Measurements from ENCODE around the gene PHYH.
"Not testable (repeated sequence)": the region's sequence is repeated elsewhere in the genome, so short reads cannot be mapped to it uniquely, and the experiment has no call there.

Gene PHYH

GRCh38 chr10:13319166-13319565, 19.3 kb upstream of the PHYH start:
- DNase-seq = no peak

- DNase-seq = no peak
Observed at GRCh38 chr10:13317474-13317873, 17.6 kb upstream of the PHYH start.

GRCh38 chr10:13316635-13317311, 16.9 kb upstream of the PHYH start:
- DNase-seq = no peak

- no peak for DNase-seq
Observed at GRCh38 chr10:13315361-13315760, 15.5 kb upstream of the PHYH start.

- DNase-seq = no peak
Observed at GRCh38 chr10:13311177-13311575, 11.3 kb upstream of the PHYH start.

- DNase-seq = no peak
Observed at GRCh38 chr10:13310518-13311176, 10.8 kb upstream of the PHYH start.

- DNase-seq = no peak
Observed at GRCh38 chr10:13309792-13310191, 9.9 kb upstream of the PHYH start.

- no peak for DNase-seq
Observed at GRCh38 chr10:13308096-13308495, 8.2 kb upstream of the PHYH start.

GRCh38 chr10:13306103-13306502, 6.2 kb upstream of the PHYH start:
- DNase-seq = no peak

- no peak for DNase-seq
Observed at GRCh38 chr10:13302821-13303555, 3.1 kb upstream of the PHYH start.

GRCh38 chr10:13298748-13299436, 972 bp downstream of the PHYH start:
- no peak for DNase-seq

GRCh38 chr10:13296476-13296875, 3.4 kb downstream of the PHYH start:
- DNase-seq = no peak

- DNase-seq = no peak
Observed at GRCh38 chr10:13294784-13295183, 5.1 kb downstream of the PHYH start.

GRCh38 chr10:13291821-13292773, 7.8 kb downstream of the PHYH start:
- DNase-seq = no peak

GRCh38 chr10:13291061-13291460, 8.8 kb downstream of the PHYH start:
- no peak for DNase-seq

GRCh38 chr10:13284050-13284449, 15.8 kb downstream of the PHYH start:
- no peak for DNase-seq

- DNase-seq = not testable (repeated sequence)
Observed at GRCh38 chr10:13282348-13282747, 17.5 kb downstream of the PHYH start.

GRCh38 chr10:13276749-13277365, 23.0 kb downstream of the PHYH start:
- no peak for DNase-seq

GRCh38 chr10:13276146-13276545, 23.7 kb downstream of the PHYH start:
- not testable (repeated sequence) for DNase-seq

- DNase-seq = no peak
Observed at GRCh38 chr10:13272164-13272571, 27.7 kb downstream of the PHYH start.

GRCh38 chr10:13271552-13272163, 28.2 kb downstream of the PHYH start:
- DNase-seq = peak; percentile 47 to 51
